ENCODE results near the gene CX3CR1.

Gene CX3CR1

GRCh38 chr3:39224288-39224687, 55.5 kb downstream of the CX3CR1 start:
- DNase-seq (ENCODE audit: low read depth in 3 of 3, low spot score in 1 of 3) = no peak

GRCh38 chr3:39222939-39223338, 56.9 kb downstream of the CX3CR1 start:
- no peak for DNase-seq (ENCODE audit: low read depth in 3 of 3, low spot score in 1 of 3)

- no peak for DNase-seq (ENCODE audit: low read depth in 3 of 3, low spot score in 1 of 3)
These were observed 57.4 kb downstream of the CX3CR1 start for GRCh38 chr3:39222462-39222861.

- no peak for DNase-seq (ENCODE audit: low read depth in 3 of 3, low spot score in 1 of 3)
These were observed 58.7 kb downstream of the CX3CR1 start for GRCh38 chr3:39221141-39221530.

GRCh38 chr3:39220407-39221140, 59.3 kb downstream of the CX3CR1 start:
- no peak for DNase-seq (ENCODE audit: low read depth in 3 of 3, low spot score in 1 of 3)

GRCh38 chr3:39219702-39220101, 60.1 kb downstream of the CX3CR1 start:
- no peak for DNase-seq (ENCODE audit: low read depth in 3 of 3, low spot score in 1 of 3)

- no peak for DNase-seq (ENCODE audit: low read depth in 3 of 3, low spot score in 1 of 3)
These were observed 63.6 kb downstream of the CX3CR1 start for GRCh38 chr3:39216176-39216790.

- DNase-seq (ENCODE audit: low read depth in 3 of 3, low spot score in 1 of 3) = no peak
These were observed 66.2 kb downstream of the CX3CR1 start for GRCh38 chr3:39213613-39214012.
